D721Med (cell line): ENCODE data around the gene KATNB1.

ENCODE experiments used
- DNase-seq: peaks from one replicate; pipeline ENCODE4 v3.0.0; 2011; ENCODE audit warnings: low spot score; ENCODE audit not compliant: insufficient read length
- FAIRE-seq: peaks from 2 replicates; lab custom pipeline; 2011; peaks lifted over from hg19 to GRCh38; lab: Jason Lieb, UNC
- TF ChIP-seq, protein P1 (sequence below): IDR thresholded peaks from 2 replicates; pipeline ENCODE4 v1.5.1; 2012; ENCODE audit warnings: mild to moderate bottlenecking, control low read depth; ENCODE audit not compliant: insufficient read depth; ENCODE audit errors: missing control alignments

KATNB1 gene

DNA sequence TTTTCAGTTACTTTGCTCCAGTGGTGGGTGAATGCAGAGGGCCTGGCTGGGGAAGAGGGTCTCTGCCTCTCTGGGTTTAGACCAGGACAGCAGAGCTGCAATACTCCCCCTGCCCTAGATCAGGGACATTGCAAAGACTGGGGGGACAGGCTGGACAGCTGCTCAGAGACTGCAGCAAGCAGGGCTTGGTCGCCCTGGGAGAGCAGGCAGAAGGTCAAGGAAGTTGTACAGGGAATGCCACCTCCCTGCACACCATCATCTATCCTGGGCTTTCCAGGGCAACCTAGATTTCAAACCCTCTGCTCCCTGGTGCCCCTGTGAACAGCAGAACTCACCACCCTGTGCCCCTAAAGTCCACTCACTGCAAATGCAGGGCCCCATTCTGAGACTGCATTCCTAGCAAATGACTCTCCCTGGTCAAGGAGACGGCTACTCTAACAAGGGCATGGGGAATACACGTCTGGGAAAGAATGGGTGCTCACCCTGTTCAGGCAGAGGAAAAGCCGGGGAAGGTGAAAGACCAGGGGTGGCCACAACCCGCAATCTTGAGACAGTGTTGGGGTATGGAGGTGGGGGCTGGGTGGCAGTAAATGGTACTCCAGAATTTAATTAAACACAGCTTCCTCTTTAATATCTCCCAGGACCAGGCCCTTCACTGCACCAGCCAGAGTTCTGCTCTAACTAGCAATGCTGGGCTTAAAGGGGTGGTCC, 65.7 kb downstream of the KATNB1 start:
- DNase-seq, result no peak
- no peak for FAIRE-seq
- TF ChIP-seq, protein P1, sequence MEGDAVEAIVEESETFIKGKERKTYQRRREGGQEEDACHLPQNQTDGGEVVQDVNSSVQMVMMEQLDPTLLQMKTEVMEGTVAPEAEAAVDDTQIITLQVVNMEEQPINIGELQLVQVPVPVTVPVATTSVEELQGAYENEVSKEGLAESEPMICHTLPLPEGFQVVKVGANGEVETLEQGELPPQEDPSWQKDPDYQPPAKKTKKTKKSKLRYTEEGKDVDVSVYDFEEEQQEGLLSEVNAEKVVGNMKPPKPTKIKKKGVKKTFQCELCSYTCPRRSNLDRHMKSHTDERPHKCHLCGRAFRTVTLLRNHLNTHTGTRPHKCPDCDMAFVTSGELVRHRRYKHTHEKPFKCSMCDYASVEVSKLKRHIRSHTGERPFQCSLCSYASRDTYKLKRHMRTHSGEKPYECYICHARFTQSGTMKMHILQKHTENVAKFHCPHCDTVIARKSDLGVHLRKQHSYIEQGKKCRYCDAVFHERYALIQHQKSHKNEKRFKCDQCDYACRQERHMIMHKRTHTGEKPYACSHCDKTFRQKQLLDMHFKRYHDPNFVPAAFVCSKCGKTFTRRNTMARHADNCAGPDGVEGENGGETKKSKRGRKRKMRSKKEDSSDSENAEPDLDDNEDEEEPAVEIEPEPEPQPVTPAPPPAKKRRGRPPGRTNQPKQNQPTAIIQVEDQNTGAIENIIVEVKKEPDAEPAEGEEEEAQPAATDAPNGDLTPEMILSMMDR, result no peak

GRCh38 chr16:57801809-57802340, 66.3 kb downstream of the KATNB1 start:
- DNase-seq (no peak), FAIRE-seq (no peak)
- TF ChIP-seq, protein P1, result no peak

DNA sequence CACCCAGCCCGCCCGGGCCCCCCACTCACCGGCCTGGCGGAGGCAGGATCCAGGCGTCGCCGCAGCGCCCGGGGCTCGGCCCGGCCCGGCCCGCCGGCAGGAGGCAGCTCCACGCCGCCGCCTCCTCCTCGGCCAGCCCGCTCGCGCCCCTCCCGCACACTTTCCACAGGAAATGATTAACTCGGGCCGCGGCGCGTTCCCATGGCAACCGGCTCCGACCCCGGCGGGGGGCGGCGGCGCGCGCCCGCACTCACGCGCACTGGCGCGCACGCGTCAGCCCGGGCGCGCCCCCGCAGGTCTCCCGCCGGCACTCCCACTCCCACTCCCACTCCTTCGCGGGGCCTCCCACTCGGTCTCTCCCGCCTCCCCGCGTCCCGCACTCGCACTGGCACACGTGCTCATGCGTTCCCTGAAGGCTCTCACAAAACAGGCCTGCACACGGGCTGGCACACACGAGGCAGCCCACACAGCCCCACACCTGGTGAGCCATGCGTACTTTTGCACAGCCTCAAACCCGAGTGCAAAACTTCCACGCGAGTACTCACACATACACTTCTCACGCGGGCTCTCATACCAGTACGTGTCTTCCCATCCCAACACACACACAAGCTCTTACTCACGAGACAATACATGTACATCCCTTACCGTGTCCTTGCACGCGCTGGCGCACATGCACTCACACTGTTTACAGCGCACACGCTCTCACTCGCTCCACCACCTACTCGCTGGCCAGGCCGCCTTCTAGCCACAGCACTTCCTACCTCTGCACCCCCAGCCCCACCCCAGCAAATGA, 67.0 kb downstream of the KATNB1 start, which contains the start of gene KIFC3:
TSS of gene KIFC3 (minus strand) at position 151 of the 793 bp plus-strand sequence. CDS start 4,248 bp downstream, outside the sequence.
- TF ChIP-seq, protein P1, result peak; percentile 12
- FAIRE-seq, result no peak
- no peak for DNase-seq

- FAIRE-seq (no peak), DNase-seq (no peak)
- TF ChIP-seq, protein P1, result no peak
These were observed 67.8 kb downstream of the KATNB1 start for GRCh38 chr16:57803134-57803990.

GRCh38 chr16:57804111-57804837, 68.7 kb downstream of the KATNB1 start:
- FAIRE-seq (no peak), DNase-seq (no peak)
- TF ChIP-seq, protein P1, result no peak

DNA sequence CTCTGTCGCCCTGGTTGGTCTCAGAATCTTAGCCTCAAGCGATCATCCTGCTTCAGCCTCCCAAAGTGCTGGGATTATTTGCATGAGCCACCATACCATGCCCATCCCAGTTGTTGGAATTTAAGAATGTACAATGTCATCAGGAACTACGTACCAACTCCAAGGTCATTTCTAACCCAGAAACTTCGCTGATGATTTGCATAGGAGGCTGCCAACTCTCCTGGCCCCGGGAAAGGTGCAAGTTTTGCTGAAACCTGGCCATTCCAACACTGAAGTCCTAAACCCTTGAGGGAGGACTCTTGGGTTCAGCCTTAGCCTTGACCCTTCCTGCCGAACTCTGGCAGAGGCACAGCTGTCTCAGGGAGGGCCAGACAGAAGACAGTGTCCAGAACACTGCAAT, 69.6 kb downstream of the KATNB1 start:
- DNase-seq (no peak), FAIRE-seq (no peak)
- TF ChIP-seq, protein P1, result no peak
